Measurements from ENCODE around the gene BID. TPM values are rescaled to one million over a fixed set of nuclear protein-coding genes. Genes with fewer than 3 reads are reported as not detected.
"Not testable (repeated sequence)": the region's sequence is repeated elsewhere in the genome, so short reads cannot be mapped to it uniquely, and the experiment has no call there.

The BID gene
- total RNA-seq, 1 experiment from 2014 or later: 52.6 TPM

DNA sequence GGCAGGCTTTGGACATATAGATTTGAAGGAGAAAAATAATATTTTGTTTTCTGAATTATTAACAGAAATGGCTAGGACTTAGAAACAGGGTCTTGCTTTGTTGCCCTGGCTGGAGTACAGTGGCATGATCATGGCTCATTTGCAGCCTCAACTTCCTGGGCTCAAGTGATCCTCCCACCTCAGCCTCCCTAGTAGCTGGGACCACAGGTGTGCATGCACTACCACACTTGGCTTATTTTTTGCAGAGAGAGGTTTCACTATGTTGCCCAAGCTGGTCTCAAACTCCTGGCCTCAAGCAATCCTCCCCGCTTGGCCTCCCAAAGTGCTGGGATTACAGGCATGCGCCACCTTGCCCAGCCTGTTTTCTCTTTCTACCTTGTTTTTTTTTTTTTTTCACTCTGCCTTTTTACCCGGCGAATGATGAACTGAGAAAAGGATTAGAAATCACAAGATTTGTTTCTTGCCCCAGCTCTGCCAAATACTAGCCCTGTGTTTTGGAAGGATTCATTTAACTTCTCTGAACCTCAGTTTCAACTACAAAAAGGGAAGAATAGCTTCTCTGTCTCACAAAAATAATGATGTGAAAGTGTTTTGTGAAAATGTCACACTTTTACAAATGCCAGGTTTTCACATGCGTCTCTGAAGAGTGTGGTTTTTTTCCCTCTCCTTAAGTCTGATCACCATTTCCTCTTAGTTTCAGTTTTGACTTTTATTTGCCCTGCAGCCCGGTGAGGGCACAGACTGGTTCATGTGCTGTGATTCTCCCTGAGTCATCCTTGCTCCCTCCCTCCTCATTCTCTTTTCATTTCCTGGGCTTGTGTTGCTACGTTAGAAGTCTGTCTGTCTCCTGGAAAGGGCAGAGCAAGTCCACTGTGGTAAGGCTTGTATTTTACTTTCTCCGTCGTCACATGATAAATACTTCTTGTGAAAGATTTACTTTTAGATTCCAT lies 68.0 kb downstream of the BID start:
- no peak overlapping the region for H3K4me3 ChIP-seq (ENCODE audit: insufficient read depth, low read depth, low read length)
- DNase-seq: peak; percentile 59

GRCh38 chr22:17705546-17705945 lies 68.7 kb downstream of the BID start:
- H3K4me3 ChIP-seq (ENCODE audit: insufficient read depth, low read depth, low read length): no peak overlapping the region
- no peaks in the 10 kb centered on the region for H3K36me3 ChIP-seq (replicated peaks; ENCODE audit: control insufficient read depth, insufficient read depth, low read length)
- H3K27me3 ChIP-seq (ENCODE audit: control insufficient read depth, insufficient read depth, low read length): no peaks in the 10 kb centered on the region
- no peak for DNase-seq

More for the DNA sequence above, 68.0 kb downstream of the BID start:
- H3K27me3 ChIP-seq (ENCODE audit: control insufficient read depth, insufficient read depth, low read length): no peaks in the 10 kb centered on the region
- H3K36me3 ChIP-seq (replicated peaks; ENCODE audit: control insufficient read depth, insufficient read depth, low read length): no peaks in the 10 kb centered on the region

DNA sequence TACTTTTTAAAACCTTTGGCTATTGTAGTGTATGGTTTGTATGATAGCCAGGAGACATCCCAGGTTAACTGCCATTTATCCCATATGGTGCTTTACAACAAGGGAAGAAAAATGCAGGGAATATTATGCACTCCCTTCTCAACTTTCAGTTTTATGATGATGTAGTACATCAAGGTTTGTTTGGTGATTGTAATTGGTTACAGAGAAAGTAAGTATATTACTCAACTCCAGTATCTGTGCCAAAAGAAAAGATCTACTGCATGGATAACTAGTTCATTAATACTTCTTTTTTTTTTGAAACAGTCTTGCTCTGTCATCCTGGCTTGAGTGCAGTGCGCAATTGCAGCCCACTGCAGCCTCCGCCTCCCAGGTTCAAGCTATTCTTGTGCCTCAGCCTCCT lies 70.5 kb downstream of the BID start:
- no peaks in the 10 kb centered on the region for H3K27me3 ChIP-seq (ENCODE audit: control insufficient read depth, insufficient read depth, low read length)
- DNase-seq: no peak
- H3K36me3 ChIP-seq (replicated peaks; ENCODE audit: control insufficient read depth, insufficient read depth, low read length): no peaks in the 10 kb centered on the region
- no peak overlapping the region for H3K4me3 ChIP-seq (ENCODE audit: insufficient read depth, low read depth, low read length)

GRCh38 chr22:17700778-17701177 lies 73.5 kb downstream of the BID start:
- DNase-seq: no peak

DNA sequence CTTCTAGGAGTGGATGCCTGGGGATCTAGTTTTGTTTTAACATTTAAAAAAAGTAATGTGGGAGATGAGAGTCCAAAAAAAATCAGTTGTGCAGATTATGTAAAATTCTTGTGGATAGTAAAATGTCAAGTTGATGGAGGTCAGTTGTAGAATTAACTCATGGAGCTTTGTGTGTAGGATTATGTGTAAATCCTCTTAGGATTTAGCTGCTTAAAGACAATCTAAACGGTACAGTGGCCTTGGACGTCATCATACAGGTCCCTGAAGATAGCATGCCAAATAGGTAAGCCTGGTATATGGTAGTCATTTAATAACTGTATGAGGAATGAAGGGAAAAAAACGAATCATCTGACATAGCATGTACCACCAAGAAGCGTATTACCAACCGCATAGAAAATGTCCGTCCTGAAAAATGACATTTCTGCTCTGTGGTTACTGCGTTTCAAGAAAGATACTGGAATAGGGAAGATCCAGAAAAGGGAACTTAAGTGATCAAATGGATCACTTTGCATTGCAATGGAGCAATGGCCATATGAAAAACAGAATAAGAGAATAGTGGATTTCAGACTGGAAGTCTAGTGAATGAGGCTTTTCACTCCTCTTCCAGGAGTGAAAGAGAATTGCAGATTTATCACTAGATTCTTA lies 74.5 kb downstream of the BID start:
- Histone ChIP-seq H3K27me3 (ENCODE audit: control insufficient read depth, insufficient read depth, low read length) (no peaks in the 10 kb centered on the region), H3K36me3 (replicated peaks; ENCODE audit: control insufficient read depth, insufficient read depth, low read length) (no peaks in the 10 kb centered on the region; the same call in 1 of the 2 replicates), H3K4me3 (ENCODE audit: insufficient read depth, low read depth, low read length) (no peak overlapping the region)
- no peak for DNase-seq

More at GRCh38 chr22:17700778-17701177, 73.5 kb downstream of the BID start:
- Histone ChIP-seq H3K36me3 (replicated peaks; ENCODE audit: control insufficient read depth, insufficient read depth, low read length) (no peaks in the 10 kb centered on the region; the same call in 1 of the 2 replicates), H3K4me3 (ENCODE audit: insufficient read depth, low read depth, low read length) (no peak overlapping the region), H3K27me3 (ENCODE audit: control insufficient read depth, insufficient read depth, low read length) (no peaks in the 10 kb centered on the region)

DNA sequence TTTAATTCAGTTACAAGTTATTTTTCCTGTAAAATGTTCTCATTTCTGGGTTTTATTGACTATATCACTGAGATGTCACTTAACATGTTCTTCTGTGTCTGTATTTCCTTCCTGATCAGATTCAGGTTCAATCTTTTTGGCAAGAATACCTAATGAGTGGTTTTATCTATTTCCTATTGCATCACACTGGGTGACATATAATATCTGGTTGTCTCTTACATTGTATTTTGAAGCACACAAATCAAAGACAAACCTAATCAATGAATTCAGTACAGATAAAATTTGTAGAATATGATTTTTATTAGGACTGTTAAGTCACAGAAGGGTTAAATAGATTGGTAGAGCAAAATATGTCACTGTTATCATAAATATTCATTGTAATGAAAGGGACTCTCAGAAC lies 75.3 kb downstream of the BID start:
- H3K27me3 ChIP-seq (ENCODE audit: control insufficient read depth, insufficient read depth, low read length): no peaks in the 10 kb centered on the region
- H3K36me3 ChIP-seq (replicated peaks; ENCODE audit: control insufficient read depth, insufficient read depth, low read length): no peaks in the 10 kb centered on the region; the same call in 1 of the 2 replicates
- no peak for DNase-seq
- no peak overlapping the region for H3K4me3 ChIP-seq (ENCODE audit: insufficient read depth, low read depth, low read length)

DNA sequence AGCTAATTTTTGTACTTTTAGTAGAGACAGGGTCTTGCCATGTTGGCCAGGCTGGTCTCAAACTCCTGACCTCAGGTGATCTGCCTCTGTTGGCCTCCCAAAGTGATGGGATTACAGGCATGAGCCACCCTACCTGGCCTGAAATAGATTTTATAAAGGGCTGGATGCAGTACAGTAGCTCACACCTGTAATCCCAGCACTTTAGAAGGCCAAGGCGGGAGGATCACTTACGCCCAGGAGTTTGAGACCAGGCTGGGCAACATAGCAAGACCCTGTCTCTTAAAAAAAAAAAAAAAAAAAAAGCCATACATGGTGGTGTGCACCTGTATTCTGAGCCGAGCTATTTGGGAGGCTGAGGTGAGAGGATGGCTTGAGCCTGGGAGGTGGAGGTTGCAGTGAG lies 76.0 kb downstream of the BID start:
- DNase-seq; H3K27me3 ChIP-seq (ENCODE audit: control insufficient read depth, insufficient read depth, low read length); H3K36me3 ChIP-seq (replicated peaks; ENCODE audit: control insufficient read depth, insufficient read depth, low read length); H3K4me3 ChIP-seq (ENCODE audit: insufficient read depth, low read depth, low read length): not testable (repeated sequence)

- not testable (repeated sequence) for H3K27me3 ChIP-seq (ENCODE audit: control insufficient read depth, insufficient read depth, low read length); H3K36me3 ChIP-seq (replicated peaks; ENCODE audit: control insufficient read depth, insufficient read depth, low read length); DNase-seq; H3K4me3 ChIP-seq (ENCODE audit: insufficient read depth, low read depth, low read length)
Measured at GRCh38 chr22:17697196-17697595, 77.1 kb downstream of the BID start.

DNA sequence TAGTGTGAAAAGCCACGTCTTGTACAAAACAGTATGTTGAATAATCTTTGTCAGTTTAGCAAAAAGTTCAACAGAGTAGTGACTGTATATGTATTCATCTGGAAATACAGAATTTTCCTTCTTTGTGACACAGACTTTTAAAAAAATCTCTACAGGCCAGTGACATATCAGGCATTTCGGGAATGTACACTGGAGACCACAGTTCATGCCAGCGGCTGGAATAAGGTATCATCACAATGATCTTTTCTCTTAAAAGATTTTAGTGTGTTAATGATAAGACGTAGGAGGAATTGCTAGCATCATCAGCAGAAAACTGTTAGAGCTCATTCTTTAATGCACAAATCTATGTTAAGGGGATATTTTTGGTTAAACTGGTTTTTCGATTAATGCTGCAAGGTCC lies 78.3 kb downstream of the BID start:
- Histone ChIP-seq H3K36me3 (replicated peaks; ENCODE audit: control insufficient read depth, insufficient read depth, low read length) (no peaks in the 10 kb centered on the region; the same call in 1 of the 2 replicates), H3K4me3 (ENCODE audit: insufficient read depth, low read depth, low read length) (no peak overlapping the region), H3K27me3 (ENCODE audit: control insufficient read depth, insufficient read depth, low read length) (no peaks in the 10 kb centered on the region)
- DNase-seq: no peak

DNA sequence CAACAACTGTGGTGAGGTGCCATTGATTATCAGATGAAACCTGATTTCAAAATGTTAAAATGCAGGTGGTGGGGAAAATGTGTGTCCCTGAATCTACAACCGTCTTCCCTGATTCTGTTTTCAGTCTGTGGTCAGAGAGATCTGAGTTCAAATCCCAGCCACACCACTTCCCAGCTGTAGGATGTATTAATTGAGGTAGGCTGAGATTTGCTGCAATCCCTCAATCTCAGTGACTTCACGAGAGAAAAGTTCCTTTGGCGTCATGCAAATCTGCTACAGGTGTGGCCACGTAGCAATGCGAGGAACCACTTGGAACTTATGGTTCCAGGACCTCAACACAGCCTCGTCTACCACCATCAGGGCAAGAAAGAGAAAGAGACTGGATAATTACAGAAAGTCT lies 79.5 kb downstream of the BID start:
- no peaks in the 10 kb centered on the region; the same call in 1 of the 2 replicates for H3K36me3 ChIP-seq (replicated peaks; ENCODE audit: control insufficient read depth, insufficient read depth, low read length)
- H3K27me3 ChIP-seq (ENCODE audit: control insufficient read depth, insufficient read depth, low read length): no peaks in the 10 kb centered on the region
- no peak overlapping the region for H3K4me3 ChIP-seq (ENCODE audit: insufficient read depth, low read depth, low read length)
- DNase-seq: no peak

DNA sequence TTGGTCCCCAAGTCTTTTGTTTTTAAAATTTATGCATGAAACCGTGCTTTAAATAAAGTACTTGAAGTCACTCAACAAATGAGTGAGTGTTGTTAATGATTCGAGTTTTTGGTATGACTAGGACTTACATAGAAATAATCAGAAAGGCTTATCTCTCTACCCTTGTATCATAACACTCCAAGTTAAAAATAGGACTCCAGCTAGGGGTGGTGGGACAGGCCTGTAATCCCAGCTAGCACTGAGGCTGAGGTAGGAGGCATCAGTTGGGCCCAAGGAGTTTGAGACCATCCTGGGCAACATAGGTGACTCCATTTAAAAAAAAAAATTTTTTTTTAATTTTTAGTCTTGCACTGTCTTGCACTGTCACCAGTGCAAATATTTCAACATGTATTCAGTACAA lies 80.1 kb downstream of the BID start:
- Histone ChIP-seq H3K36me3 (replicated peaks; ENCODE audit: control insufficient read depth, insufficient read depth, low read length) (no peaks in the 10 kb centered on the region; the same call in 1 of the 2 replicates), H3K4me3 (ENCODE audit: insufficient read depth, low read depth, low read length) (no peak overlapping the region), H3K27me3 (ENCODE audit: control insufficient read depth, insufficient read depth, low read length) (no peaks in the 10 kb centered on the region)
- DNase-seq: no peak

DNA sequence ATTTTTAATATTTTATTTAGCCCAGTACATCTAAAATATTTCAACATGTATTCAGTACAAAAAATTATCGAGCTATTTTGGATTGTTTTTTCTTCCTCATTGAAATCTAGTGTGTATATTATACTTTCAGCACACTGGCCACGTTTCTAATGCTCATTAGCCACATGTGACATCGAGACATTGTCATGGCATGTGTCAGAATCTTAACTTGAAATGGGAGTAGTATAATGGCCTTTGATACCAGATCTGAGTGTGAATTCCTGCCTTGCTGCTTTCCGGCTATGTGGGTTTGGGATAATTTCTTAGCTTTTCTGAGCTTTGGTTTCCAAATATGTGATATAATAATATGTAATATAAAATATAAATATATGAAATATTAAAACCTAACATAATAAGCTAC lies 81.4 kb downstream of the BID start:
- no peak overlapping the region for H3K4me3 ChIP-seq (ENCODE audit: insufficient read depth, low read depth, low read length)

DNA sequence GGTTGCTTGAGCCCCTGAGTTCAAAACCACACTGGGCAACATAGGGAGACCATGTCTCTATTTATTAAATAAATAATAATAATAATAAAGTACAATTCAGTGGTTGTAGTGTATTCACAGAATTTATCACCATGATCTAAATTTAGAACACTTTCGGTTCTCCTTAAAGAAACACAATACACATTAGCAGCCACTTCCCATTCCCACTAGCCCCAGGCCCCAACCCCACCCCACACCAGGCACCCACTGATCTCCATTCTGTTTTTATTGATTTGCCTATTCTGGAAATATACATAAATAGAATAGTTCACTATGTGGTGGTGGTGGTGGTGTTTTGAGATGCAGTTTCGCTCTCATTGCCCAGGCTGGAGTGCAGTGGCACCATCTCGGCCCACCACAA lies 90.0 kb downstream of the BID start:
- DNase-seq: no peak
- Histone ChIP-seq H3K4me3 (ENCODE audit: insufficient read depth, low read depth, low read length) (no peak overlapping the region), H3K27me3 (ENCODE audit: control insufficient read depth, insufficient read depth, low read length) (no peaks in the 10 kb centered on the region), H3K36me3 (replicated peaks; ENCODE audit: control insufficient read depth, insufficient read depth, low read length) (no peaks in the 10 kb centered on the region; the same call in 1 of the 2 replicates)

More for the DNA sequence above, 81.4 kb downstream of the BID start:
- DNase-seq: no peak
- Histone ChIP-seq H3K27me3 (ENCODE audit: control insufficient read depth, insufficient read depth, low read length) (no peaks in the 10 kb centered on the region), H3K36me3 (replicated peaks; ENCODE audit: control insufficient read depth, insufficient read depth, low read length) (no peaks in the 10 kb centered on the region; the same call in 1 of the 2 replicates)
